COLO829 (cell line): ENCODE results near the gene CLUH.

ENCODE experiments used
- DNase-seq: peaks from one replicate; pipeline ENCODE4 v3.0.0; 2012; ENCODE audit warnings: low spot score

CLUH gene

GRCh38 chr17:2721603-2722002 is 10.0 kb upstream of the CLUH start:
- no peak for DNase-seq

- no peak for DNase-seq
Measured at GRCh38 chr17:2719861-2720260, 8.3 kb upstream of the CLUH start.

DNA sequence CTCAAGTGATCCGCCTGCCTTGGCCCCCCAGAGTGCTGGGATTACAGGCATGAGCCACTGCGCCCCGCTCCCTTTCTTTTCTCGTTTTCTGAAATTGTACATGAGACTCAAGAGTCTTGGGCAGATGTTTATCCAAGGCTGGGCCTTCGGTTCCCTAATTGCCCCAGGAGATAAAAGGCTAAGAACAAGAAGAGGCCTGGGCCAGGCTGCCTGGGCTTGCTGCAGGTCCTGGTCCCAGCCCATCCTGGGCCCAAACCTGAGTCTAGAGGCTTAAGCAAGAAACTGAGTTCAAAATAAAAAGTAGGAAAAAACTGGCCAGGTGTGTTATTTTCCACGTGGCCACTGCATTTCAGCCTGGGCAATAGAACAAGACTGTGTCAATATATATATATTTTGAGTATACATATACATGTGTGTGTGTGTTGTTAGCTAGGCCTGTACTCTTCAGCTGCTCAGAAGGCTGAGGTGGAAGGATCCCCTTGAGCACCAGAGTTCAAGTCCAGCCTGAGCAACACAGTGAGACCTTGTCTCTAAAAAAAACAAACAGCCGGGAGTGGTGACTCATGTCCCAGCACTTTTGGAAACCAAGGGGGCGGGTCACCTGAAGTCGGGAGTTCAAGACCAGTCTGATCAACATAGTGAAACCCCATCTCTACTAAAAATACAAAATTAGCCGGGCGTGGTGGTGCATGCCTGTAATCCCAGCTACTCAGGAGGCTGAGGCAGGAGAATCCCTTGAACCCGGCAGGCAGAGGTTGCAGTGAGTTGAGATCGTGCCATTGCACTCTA is 6.8 kb upstream of the CLUH start:
- DNase-seq = no peak

DNA sequence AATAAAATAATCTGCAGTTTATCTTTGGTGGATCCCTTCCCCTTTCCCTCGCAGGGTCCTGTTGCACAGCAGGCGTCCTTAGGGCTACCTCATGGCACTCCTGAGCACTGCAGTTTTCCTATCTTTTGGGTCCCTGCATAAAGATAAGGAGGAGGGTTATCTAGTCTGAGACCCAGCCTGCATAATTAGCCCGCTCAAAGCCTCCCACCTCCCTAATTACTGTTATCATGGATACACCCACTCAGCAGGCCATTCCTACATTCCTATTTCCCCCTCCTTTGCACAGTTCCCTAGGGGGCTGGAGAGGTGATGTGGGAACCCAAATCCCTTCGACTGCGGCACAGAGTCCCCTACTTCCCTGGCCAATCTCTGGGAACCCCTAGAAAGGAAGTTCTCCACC is 5.1 kb upstream of the CLUH start:
- DNase-seq = no peak

DNA sequence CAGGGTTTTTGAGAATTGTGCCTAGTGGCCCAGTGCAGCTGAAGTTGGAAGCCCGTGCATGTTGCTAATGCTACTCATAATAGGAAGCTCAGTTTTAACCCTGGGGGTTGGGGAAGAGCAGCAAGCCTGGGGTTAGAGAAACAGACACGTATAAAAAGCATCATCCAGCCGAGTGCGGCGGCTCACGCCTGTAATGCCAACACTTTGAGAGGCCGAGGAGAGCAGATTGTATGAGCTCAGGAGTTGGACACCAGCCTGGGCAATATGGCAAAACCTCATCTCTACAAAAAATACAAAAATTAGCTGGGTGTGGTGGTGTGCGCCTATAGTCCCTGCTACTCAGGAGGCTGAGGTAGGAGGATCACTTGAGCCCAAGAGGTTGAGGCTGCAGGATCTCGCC is 2.3 kb upstream of the CLUH start:
- DNase-seq = no peak

- DNase-seq = no peak
Measured at GRCh38 chr17:2712300-2713043, 908 bp upstream of the CLUH start.

- no peak for DNase-seq
Measured at GRCh38 chr17:2710803-2711607, 559 bp downstream of the CLUH start.

- no peak for DNase-seq
Measured at GRCh38 chr17:2710071-2710802, 1.3 kb downstream of the CLUH start.

DNA sequence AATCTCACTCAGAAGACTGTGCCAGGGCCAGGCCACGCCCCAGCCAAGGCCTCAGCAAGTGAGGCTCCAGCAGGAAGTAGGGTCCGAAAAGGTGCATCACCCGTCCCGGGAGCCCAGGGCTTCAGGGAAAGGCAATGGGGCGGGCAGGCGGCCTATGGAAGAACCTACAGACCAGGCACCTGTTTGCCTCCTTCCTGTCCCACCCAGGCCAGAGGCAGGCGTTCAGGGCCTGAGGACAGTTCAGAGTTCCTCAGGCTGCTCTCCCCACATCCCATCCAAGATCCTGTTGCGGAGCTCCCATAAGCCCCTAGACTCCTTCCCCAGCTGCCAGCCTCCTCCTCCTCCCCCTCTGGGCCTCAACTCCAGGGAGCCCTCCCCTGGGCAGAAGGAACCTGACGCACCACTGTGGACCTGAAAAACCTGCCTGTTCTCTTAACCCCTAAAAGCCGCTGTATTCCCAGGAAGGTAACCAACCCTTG is 2.3 kb downstream of the CLUH start:
- no peak for DNase-seq

- DNase-seq = no peak
Measured at GRCh38 chr17:2708585-2709182, 2.9 kb downstream of the CLUH start.

- DNase-seq = no peak
Measured at GRCh38 chr17:2707721-2708584, 3.6 kb downstream of the CLUH start.

- no peak for DNase-seq
Measured at GRCh38 chr17:2706911-2707510, 4.6 kb downstream of the CLUH start.

GRCh38 chr17:2705888-2706795 is 5.4 kb downstream of the CLUH start:
- DNase-seq = no peak

GRCh38 chr17:2705263-2705662 is 6.3 kb downstream of the CLUH start:
- no peak for DNase-seq

DNA sequence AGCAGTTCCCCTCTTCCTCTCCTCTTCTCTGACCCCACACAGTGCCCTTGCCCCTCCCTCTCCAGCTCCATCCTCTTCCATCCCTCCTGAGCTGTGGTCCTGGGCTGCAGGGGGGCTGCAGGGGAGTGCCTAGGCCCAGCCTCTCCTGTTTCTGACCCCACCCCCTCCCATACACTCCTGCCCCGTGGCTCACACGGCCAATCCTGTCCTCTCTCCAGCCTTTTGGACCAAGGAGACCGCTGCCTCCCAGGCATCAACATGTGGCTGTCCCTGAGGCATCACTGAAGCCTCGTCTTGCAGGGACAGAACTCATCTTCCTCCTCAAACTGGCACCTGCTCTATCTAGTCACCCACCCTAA is 6.7 kb downstream of the CLUH start:
- no peak for DNase-seq

DNA sequence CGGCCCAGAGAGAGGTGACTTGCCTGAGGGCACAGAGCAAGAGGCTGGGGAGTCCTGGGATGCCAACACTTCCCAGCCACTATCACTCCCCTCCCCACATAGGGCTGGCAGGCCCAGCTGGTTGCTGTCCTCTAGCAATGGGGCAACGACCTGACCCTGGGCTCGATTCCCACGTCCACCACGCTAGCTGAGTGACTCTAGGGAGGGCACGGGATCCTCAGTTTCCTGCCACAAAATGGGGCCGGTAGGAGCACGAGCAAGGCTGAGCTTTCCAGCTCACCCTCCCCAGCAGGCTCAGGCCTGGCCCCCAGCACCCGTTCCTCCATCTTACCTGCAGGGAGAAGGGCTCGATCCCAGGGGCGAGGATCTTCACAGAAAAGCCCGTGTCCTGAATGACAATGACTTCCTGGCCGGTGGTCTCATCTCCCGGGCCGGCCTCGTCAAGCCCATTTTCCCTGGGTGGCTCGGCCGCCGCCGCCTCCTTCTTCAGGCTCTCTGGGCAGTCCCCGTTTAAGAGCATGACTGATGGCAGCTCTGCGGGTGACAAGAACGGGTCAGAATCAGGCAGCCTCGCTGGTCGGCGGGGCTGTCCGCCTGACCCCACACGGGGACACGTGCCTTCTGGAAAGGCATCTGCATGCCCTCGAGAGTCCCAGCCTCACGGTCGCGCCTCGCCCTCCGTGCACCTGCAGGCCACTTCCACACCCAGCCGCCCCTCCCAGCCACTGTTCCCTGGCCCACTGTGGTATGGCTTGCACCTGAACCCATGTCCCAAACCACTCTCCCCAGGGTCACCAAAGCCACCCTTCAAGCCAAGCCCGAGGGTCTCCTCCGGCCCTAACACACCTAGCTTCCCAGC is 7.3 kb downstream of the CLUH start:
- no peak for DNase-seq

DNA sequence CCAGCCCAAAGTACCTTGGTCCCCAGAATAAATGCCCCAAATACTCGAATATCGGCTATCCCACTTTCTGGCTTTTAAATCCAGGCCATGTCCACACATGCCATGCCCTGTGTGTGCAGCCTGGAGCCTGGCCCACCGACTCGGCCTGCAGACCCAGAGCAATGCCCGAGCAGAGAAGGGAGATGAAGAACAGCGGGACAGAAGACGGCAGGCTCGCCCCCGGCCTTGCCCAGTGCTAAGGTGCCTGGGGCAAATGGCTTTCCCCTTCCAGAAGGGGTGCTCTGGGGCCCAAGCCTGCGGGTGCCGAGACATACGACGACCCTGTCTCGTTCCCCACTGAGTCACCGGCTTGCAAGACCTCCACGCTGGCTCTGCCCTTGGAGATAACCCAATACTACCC is 8.0 kb downstream of the CLUH start:
- no peak for DNase-seq

DNA sequence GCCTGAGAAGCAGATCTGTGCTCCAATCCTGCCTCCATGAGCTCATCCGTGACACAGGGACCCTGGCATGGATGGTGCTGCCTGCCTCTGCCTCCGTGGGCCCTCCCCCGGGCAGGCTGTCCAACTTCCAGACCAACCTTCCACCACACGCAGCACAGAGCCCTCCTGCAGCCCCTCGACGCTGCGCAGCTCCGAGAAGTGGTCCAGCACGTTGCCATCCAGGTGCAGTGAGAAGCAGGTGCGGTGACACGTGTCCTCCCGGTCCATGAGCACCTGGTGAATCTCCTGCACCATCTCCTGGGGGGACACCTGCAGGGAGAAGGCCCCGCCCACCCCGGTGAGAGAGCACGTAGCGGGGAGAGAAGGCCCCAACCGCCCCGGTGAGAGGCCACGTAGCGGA is 8.4 kb downstream of the CLUH start:
- DNase-seq = no peak
